PC-9 (cell line): Measurements from ENCODE around the gene TMEM179.

ENCODE experiments used
- EZH2 ChIP-seq: fragments of 200-600 bp; sonication (generic); IDR thresholded peaks from 2 replicates; pipeline ENCODE4 v1.8.0; 2017; ENCODE audit warnings: antibody characterized with exemption, low read depth
- TF ChIP-seq, protein P1 (sequence below): fragments of 200-600 bp; sonication (generic); conservative IDR thresholded peaks from 2 replicates; pipeline ENCODE4 v1.6.1; 2017; ENCODE audit warnings: mixed run types, antibody characterized with exemption, mild to moderate bottlenecking, moderate library complexity

DNA sequence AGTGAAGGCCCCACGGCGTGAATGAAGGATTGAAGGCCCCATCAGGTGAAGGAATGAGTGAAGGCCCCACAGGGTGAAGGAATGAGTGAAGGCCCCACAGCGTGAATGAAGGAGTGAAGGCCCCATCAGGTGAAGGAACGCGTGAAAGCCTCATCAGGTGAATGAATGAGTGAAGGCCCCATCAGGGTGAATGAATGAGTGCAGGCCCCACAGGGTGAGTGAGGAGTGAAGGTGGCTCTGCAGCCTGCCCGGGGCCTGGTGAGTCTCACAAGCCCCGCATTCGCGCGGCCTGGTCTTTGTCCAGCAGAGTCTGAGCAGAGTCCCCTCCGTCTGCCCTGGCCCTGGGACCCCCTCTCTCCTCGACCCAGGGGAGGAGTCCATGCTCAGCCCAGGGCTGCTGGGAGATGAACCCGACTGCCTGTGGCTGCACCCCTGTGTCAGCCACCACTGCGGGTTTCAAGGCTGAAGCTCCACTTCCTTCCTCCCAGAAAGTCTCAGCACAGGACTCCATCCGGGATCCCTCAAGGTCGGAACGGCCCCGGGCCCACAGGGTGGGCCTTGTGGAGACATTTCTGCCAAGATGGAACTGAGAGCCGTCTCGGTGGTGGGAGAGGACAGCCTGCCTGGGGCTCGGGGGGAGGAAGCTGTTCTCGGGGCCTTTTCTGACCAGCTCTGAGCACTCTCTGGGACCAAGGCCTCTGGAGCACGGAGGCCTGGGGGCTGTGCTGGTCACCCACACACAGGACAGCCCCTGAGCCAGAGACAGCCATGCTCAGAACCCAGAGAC, 37.4 kb upstream of the TMEM179 start:
- no peak for TF ChIP-seq EZH2
- TF ChIP-seq, protein P1, sequence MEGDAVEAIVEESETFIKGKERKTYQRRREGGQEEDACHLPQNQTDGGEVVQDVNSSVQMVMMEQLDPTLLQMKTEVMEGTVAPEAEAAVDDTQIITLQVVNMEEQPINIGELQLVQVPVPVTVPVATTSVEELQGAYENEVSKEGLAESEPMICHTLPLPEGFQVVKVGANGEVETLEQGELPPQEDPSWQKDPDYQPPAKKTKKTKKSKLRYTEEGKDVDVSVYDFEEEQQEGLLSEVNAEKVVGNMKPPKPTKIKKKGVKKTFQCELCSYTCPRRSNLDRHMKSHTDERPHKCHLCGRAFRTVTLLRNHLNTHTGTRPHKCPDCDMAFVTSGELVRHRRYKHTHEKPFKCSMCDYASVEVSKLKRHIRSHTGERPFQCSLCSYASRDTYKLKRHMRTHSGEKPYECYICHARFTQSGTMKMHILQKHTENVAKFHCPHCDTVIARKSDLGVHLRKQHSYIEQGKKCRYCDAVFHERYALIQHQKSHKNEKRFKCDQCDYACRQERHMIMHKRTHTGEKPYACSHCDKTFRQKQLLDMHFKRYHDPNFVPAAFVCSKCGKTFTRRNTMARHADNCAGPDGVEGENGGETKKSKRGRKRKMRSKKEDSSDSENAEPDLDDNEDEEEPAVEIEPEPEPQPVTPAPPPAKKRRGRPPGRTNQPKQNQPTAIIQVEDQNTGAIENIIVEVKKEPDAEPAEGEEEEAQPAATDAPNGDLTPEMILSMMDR = no peak
